HG03135 (cell line): ENCODE measurements around the gene ITGA1.
"Not testable (repeated sequence)": the region's sequence is repeated elsewhere in the genome, so short reads cannot be mapped to it uniquely, and the experiment has no call there.

Source experiments
- ATAC-seq: cut with Tn5 transposase; IDR thresholded peaks from one replicate; pipeline ENCODE4 v1.9.1; 2021; ENCODE audit warnings: mild to moderate bottlenecking, moderate library complexity; ENCODE audit not compliant: unreplicated experiment

Gene ITGA1

GRCh38 chr5:52825826-52826225, 38.1 kb downstream of the ITGA1 start:
- peak; percentile 94 for ATAC-seq

- ATAC-seq, result no peak
These were observed 40.1 kb downstream of the ITGA1 start for GRCh38 chr5:52827815-52828214.

DNA sequence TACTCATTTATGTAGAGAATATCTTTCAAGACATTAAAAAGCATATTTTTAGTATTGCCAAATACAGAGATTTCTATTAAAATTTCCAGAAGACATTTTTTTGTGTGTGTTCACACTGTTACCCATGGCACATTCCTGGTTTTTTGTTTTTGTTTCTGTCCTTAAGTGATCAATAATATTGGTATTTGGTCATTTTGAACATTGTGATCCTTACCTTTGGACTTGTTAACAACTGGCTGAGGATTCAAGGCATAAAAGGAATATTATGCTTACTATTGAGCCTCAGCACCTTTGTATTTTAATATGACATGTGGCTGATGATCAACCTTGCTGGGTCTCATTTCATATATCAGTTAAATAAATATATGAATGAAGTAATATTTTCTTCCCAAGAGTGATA, 41.9 kb downstream of the ITGA1 start:
- ATAC-seq, result no peak

DNA sequence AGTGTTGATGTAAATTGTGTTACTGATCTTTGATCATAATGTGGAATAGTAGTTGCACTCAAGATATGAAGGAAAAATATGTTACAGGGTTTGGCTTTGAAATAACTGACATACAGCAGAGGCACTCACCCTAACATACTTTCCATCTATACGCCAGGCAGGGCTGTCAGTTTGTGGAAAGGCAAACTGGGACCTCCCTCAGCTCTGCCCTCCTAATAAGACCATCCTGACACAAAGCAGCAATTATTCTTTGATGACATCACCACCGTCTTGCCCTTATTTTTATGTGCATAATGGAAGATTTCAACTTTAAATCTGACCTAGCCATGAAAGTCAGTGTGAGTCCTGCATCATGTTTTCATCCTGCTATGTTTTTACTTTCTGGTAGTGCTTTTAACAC, 42.9 kb downstream of the ITGA1 start:
- ATAC-seq, result no peak

DNA sequence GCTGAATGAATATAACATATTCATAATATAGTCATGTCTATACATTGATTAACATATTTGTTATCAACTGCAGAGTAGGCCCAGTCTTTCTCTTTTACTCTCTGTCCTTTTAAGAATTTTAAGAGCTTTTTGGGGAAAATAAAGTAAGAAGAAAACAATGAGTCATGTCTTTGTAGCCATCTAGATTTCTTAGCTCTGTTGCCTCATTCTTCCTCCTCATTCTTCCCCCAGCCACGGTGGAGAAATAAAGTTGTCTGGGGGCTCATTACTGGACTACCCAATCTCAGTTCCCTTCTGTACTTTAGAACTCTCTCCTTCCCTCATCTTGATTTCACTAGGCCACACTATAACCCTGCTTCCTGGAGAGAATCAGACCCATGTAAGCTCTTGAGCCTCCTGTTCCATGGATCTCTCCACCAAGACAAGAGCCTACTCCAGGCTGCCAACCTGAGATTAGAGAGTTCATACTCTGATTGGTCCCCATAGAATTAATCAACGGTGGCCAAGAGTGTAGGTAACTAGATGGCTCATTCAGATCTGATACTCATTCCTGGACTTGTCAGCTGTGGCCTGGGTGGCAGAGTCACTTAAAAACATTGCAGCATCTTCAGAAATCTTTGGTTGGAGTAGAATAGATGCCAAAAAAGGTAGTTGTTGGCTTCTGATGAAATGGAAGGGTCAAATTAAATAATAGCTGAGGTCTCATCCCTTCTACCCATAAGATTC, 44.2 kb downstream of the ITGA1 start:
- no peak for ATAC-seq

- no peak for ATAC-seq
These were observed 46.6 kb downstream of the ITGA1 start for GRCh38 chr5:52834320-52834719.

DNA sequence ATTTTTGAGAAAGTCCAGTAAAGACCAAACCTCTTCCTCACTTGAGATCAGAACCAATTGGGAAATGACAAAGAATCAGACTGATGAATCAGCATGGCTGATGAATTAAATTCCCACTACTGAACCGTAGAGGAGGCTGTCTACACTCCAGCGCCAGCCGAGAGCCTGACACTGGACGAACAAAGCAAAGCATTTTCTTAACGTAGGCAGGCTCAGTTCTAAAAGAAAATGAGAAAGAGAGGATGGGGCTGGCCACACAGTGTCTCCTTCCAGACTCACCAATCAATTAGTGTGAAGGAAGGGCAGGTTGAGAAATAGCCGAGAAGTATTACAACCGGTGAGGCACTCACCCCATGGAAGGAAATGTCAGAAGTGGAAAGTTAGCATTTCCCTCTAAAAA, 49.4 kb downstream of the ITGA1 start:
- no peak for ATAC-seq

DNA sequence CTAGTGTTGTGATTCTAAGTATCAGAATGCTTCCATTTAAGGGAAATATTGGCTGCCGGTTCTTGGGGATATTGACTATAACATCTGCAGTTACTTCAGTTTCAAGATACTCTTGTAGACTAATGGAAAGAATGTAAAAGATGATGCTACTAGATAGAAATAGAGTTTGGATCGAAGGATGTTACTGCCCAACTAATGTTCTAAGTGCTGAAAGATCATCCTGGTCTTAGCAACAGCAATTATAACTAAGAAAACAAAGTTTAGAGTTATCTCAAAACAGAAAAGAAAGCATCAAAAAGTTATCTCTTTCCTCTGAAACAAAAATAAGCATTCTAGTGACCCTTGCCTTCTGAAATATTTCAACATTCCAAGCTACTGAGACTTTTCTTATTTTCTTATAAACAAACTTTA, 49.9 kb downstream of the ITGA1 start:
- no peak for ATAC-seq

- no peak for ATAC-seq
These were observed 50.8 kb downstream of the ITGA1 start for GRCh38 chr5:52838326-52839015.

- no peak for ATAC-seq
These were observed 51.6 kb downstream of the ITGA1 start for GRCh38 chr5:52839285-52839684.

DNA sequence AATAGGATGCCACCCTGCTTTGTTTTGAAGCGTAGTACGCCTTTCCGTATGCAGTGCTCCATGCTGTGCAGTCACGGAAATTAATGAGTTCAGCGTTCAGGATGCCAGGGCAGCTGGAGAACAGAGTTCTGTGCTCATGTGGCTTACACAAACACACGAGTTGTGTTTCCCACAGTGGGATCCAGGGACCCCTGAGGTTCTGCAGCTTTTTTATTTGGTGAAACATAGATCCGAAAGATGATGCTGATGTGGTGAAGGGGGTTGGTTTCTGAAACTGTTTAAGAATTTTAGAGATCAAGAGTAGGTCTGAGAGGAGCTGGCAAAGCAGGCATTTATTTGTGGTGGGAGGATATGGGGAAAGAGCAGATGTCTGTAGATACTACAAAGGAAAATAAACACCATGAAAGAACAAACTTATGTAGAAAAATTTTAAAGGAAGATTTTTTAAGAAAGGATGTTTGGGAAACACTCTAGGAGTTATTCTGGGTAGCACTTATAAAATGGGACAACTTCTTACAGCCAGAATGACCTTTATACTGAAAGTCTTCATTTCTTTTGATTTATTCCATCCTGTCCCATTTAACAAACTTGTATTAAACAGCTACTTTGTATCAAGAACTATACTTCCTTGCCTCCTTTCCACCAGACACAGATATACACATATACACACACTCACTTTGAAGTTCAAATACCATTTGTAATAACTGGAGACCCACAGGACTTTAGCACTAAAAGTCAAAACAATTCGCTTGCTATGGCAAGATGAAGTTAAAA, 52.7 kb downstream of the ITGA1 start:
- ATAC-seq, result no peak

DNA sequence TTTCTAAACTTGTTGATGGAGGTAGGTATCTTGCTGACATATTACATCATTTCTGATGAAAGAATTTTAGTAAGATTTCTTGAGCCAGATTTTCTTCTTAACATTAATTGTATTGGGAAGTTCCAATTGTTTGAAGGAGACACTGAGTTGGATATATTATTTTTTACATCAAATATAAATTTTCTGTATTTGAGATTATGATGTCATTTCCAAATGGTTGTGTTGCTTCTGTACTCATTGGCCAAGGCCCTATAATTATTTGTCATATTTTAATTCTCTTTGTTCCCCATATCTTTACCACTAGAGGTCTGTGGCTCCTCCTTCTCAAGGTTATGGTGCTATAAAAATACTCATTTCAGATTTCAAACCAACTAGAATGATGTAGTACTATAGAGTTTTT, 53.4 kb downstream of the ITGA1 start:
- ATAC-seq, result no peak

DNA sequence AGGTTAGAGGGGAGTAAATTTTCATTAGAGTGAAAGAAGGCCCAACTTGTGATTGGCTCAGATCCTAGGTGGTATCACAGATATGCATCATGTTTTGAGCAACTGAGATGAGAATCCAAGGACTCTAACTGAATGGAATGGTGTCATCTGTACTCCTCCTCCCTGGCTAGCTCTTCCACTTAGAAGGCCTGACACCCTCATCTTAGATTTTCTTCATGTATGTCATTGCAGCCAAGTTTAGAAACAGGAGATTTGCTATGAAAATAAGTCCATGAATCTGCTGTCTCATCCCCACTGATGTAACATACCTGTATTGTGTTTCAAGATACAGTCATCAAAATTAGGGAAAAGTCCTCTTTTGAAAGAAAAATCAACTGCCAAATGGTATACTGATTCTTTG, 54.4 kb downstream of the ITGA1 start:
- no peak for ATAC-seq

- no peak for ATAC-seq
These were observed 57.2 kb downstream of the ITGA1 start for GRCh38 chr5:52844885-52845284.

DNA sequence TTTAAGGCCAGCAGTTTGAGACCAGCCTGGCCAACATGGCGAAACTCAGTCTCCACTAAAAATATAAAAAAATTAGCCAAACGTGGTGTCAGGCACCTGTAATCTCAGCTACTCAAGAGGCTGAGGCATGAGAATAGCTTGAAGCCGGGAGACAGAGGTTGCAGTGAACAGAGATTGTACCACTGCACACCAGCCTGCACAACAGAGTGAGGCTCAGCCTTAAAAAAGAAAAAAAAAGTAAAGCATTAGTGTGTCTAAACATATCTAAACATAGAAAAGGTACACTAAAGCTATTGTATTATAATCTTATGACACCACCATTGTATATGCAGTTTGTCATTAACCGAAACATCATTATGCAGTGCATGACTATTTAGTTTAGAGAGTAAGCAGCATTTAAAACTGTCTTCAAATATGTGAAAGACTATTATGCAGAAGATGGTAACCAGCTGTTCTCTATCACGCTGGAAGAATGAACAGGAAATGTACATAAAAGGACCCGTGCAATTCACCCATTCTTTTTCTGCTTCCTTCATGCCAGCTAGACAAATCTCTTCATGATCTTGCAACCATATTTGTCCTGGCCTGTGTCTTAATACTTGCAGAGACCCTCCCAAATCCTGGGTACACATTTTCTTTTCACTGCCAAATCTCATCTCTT, 58.6 kb downstream of the ITGA1 start:
- no peak for ATAC-seq

DNA sequence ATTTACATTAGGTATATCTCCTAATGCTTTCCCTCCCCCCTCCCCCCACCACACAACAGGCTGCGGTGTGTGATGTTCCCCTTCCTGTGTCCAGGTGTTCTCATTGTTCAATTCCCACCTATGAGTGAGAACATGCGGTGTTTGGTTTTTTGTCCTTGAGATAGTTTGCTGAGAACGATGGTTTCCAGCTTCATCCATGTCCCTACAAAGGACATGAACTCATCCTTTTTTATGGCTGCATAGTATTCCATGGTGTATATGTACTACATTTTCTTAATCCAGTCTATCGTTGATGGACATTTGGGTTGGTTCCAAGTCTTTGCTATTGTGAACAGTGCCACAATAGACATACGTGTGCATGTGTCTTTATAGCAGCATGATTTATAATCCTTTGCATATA, 61.0 kb downstream of the ITGA1 start:
- not testable (repeated sequence) for ATAC-seq

GRCh38 chr5:52849544-52849943, 61.8 kb downstream of the ITGA1 start:
- ATAC-seq, result no peak

DNA sequence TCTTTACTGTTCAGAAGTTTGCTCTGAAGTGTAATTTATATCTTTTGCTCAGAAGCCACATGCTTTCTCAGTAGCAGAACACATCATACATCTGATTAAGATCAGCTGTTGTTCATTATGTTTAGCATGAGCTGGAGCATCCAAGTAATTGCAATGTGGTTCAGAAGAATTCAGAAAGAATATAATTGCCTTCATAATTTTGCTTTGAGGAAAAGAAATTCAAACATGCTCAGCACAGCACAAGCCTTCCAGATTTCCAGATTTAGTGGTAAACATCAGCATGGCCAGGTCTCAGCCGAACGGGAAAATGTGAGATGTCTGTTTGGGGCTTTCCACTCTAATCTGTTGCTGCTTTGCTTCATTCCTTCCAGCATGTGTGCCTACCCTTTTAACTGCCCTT, 65.9 kb downstream of the ITGA1 start:
- no peak for ATAC-seq

DNA sequence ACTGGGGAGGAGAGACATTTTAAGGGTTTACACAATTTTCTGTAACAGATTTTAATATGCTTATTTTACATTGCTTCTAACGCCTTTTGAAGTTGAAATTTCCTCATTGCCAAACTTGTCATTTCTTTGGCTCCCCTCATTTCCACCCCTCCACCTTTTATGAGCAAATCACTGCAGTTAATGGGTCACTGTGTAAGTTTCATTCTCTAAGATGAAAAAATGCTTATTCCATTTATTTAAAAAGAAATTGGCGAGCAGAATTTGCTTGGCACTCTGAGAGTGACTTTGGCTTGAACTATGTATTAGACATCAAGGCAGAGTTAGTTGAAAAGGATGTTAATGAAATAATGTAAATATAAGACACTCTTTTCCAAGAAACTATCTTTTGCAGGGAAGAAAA, 66.6 kb downstream of the ITGA1 start:
- ATAC-seq, result no peak

GRCh38 chr5:52854949-52855348, 67.2 kb downstream of the ITGA1 start:
- ATAC-seq, result no peak

DNA sequence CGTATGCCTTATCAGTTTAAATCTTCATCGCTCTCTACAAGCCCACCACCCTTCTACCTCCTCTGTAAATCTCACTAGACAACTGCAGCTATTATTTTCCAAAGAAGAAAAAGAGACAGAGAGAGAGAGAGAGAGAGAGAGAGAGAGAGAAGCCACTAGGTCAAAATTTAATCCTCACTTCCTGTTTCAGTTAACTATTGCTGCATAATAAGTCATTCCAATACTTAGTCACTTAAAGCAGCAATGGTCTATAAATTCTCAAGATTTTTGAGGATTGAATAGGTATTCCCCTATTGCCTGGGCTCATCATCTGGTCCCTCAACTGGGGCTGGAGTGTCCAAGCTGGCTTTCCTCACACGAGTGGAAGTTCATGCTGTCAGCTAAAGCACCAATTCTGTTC, 68.8 kb downstream of the ITGA1 start:
- peak; percentile 93 for ATAC-seq
